Neural crest cell (in vitro differentiated cells): ENCODE measurements around the gene CNIH3. TPM values are rescaled to one million over a fixed set of nuclear protein-coding genes. Genes with fewer than 3 reads are reported as not detected.

Experiments used
- DNase-seq: peaks from one replicate; pipeline ENCODE4 v3.0.0; 2021; ENCODE audit warnings: low read depth, mixed read lengths, low spot score
- H3K27ac Mint-ChIP-seq: one replicate; pipeline ENCODE4 v1.8.0; 2021; ENCODE audit warnings: mild to moderate bottlenecking, mixed read lengths; ENCODE audit not compliant: unreplicated experiment
- H3K27me3 Mint-ChIP-seq: 2 replicates; pipeline ENCODE4 v1.8.0; 2021; ENCODE audit warnings: low read depth, mild to moderate bottlenecking, mixed read lengths
- H3K36me3 Mint-ChIP-seq: 2 replicates; pipeline ENCODE4 v1.8.0; 2021; ENCODE audit warnings: low read depth, mild to moderate bottlenecking, mixed read lengths
- H3K4me1 Mint-ChIP-seq: 2 replicates; pipeline ENCODE4 v1.8.0; 2021; ENCODE audit warnings: mixed read lengths
- H3K4me3 Mint-ChIP-seq: one replicate; pipeline ENCODE4 v1.8.0; 2021; ENCODE audit warnings: mild to moderate bottlenecking, mixed read lengths
- H3K9me3 Mint-ChIP-seq: 2 replicates; pipeline ENCODE4 v1.8.0; 2021; ENCODE audit warnings: mixed read lengths
- CTCF ChIP-seq: fragments of 200-600 bp; sonication (generic); conservative IDR thresholded peaks from 2 replicates; pipeline ENCODE4 v1.5.0; 2021; ENCODE audit warnings: antibody characterized with exemption, mild to moderate bottlenecking
- total RNA-seq: library from RNA; stranded (reverse); gene quantifications from 2 replicates; pipeline ENCODE4 v1.2.1, GENCODE V29; 2021

CNIH3 gene
- total RNA-seq, 1 donor from 2014 or later: 3.8 TPM

DNA sequence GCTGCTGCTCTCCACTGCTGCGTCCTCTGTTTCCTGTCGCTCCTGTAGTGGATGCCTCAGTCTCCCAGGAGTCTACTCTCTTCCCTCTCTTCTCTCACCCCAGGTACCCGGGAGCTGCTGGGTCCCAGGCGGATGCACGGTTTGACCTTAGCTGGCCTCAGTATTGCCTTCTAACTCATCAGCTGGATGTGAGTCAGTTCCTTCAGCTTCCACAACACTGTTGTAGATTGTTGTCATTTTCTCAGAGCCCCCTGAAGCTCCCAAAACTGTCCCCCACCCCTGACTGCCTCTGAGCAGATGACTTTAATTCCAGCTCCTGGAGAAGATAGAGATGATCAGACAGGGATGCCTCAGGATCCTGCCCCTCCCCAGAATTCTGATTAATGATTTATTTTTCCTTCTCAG lies 7.2 kb downstream of the CNIH3 start:
- H3K9me3 Mint-ChIP-seq: peaks cover 7% of the 10 kb centered on the region
- no peak overlapping the region for H3K27ac Mint-ChIP-seq
- no peak overlapping the region for H3K4me3 Mint-ChIP-seq
- H3K4me1 Mint-ChIP-seq: peaks cover 4% of the 10 kb centered on the region
- H3K36me3 Mint-ChIP-seq: peaks cover 2% of the 10 kb centered on the region
- peaks cover 59% of the 10 kb centered on the region for H3K27me3 Mint-ChIP-seq
- DNase-seq: no peak
- TF ChIP-seq CTCF: no peak

DNA sequence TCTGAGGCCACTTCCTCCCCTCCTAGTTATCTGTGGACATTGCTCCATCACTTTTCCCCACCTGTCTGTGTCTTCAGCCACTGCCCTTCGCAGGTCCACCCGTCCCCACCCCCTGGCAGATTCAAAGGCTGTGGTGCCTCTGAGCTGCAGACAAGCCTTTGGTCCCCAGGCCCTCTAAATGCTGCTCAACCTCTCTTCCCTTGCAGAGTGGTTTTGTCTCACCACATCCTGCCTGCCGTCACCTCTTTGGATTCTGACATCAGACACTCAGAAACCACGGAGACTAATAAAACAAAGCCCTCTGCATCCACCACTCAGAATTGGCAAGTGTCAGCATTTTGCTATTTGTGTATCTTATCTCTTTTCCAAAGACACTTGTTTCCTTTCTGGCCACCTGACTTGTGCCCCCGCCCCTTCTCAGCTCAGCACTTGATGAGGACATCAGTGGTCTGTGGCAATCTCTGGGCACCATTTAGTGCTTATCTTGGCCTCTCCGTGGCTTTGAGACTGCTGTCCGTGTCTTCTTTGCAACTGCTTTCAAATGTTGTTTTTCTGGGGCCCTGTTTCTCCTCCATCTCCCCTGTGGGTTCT lies 7.7 kb downstream of the CNIH3 start:
- peaks cover 4% of the 10 kb centered on the region for H3K4me1 Mint-ChIP-seq
- H3K27ac Mint-ChIP-seq: no peak overlapping the region
- peaks cover 7% of the 10 kb centered on the region for H3K9me3 Mint-ChIP-seq
- H3K27me3 Mint-ChIP-seq: peaks cover 54% of the 10 kb centered on the region
- H3K4me3 Mint-ChIP-seq: no peak overlapping the region
- no peak for DNase-seq
- peaks cover 2% of the 10 kb centered on the region for H3K36me3 Mint-ChIP-seq
- no peak for TF ChIP-seq CTCF

DNA sequence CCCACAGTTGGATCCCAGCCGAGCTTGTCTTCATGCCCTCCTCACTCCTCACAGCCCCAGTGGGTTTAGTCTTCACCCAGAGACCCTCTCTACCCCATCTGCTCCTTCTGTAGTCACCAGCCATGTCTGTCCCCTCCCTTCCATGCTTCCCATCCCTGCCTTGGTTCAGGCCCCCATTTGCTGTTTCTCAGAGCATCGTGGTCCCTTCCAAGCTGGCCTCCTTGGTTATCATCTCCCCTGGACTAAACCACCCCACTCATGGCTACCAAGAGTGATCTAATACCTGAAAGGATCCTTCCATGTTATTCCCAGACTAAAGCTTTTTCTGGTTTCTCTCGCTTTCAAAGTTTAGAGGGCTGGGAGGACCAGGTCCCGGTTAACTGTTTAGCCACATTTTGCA lies 8.3 kb downstream of the CNIH3 start:
- Mint-ChIP-seq H3K9me3 (peaks cover 7% of the 10 kb centered on the region), H3K27me3 (peaks cover 48% of the 10 kb centered on the region), H3K27ac (no peak overlapping the region), H3K36me3 (peaks cover 1% of the 10 kb centered on the region), H3K4me1 (peaks cover 4% of the 10 kb centered on the region), H3K4me3 (no peak overlapping the region)
- TF ChIP-seq CTCF: no peak
- no peak for DNase-seq

GRCh38 chr1:224626042-224626441 lies 9.9 kb downstream of the CNIH3 start:
- H3K4me1 Mint-ChIP-seq: peaks cover 4% of the 10 kb centered on the region
- H3K9me3 Mint-ChIP-seq: peaks cover 7% of the 10 kb centered on the region
- no peak overlapping the region for H3K4me3 Mint-ChIP-seq
- H3K27me3 Mint-ChIP-seq: peaks cover 35% of the 10 kb centered on the region
- no peak for DNase-seq
- H3K36me3 Mint-ChIP-seq: no peaks in the 10 kb centered on the region
- H3K27ac Mint-ChIP-seq: no peak overlapping the region
- no peak for TF ChIP-seq CTCF

- no peaks in the 10 kb centered on the region for H3K36me3 Mint-ChIP-seq
- no peaks in the 10 kb centered on the region for H3K27me3 Mint-ChIP-seq
Measured at GRCh38 chr1:224629965-224630364, 13.8 kb downstream of the CNIH3 start.

More at GRCh38 chr1:224629965-224630364, 13.8 kb downstream of the CNIH3 start:
- Mint-ChIP-seq H3K4me1 (peaks cover 14% of the 10 kb centered on the region), H3K4me3 (no peak overlapping the region), H3K9me3 (no peaks in the 10 kb centered on the region), H3K27ac (no peak overlapping the region)
- TF ChIP-seq CTCF: no peak
- no peak for DNase-seq
